ENCODE measurements around the gene UCHL3.

- TF ChIP-seq CTCF (optimal IDR thresholded peaks at IDR 0.05 in 1 of 3, IDR thresholded peaks at IDR 0.05 in 1 of 3, conservative IDR thresholded peaks at IDR 0.05 in 1 of 3; ENCODE audit: extremely low read depth in 1 of 3, insufficient read depth in 2 of 3, low read length in 3 of 3) (no peak), EZH2 (IDR thresholded peaks at IDR 0.05; ENCODE audit: low read length) (no peak)
These were observed 67.6 kb downstream of the UCHL3 start for GRCh38 chr13:75617230-75617629.

All from keratinocyte (primary cell).